GM18526 (cell line): ENCODE measurements around the gene CSMD2.

ENCODE experiments used
- POLR2A ChIP-seq: IDR thresholded peaks from 3 replicates; pipeline ENCODE4 v1.6.1; 2011; ENCODE audit not compliant: insufficient read length; ENCODE audit errors: extremely low read depth

Gene CSMD2

GRCh38 chr1:33535334-33535733 lies 629.7 kb downstream of the CSMD2 start:
- no peak for TF ChIP-seq POLR2A

DNA sequence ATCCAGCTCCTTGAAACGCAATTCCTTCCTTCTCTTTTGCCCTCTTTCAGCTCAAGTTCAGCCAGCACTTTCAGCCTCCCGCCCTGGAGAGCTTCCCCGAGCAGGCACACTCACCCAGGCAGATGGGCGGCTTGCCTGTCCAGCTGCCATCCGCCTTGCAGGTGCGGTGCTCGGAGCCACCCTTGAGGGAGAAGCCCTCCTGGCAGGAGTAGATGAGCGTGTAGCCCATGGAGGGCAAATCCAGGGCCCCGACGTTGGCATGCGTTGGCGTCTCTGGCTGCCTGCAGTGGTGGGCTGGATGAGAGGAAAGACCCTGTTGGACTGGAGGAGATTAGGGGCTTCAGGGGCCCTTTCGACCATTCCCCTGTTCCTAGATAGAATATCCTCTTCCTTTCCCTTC lies 632.1 kb downstream of the CSMD2 start:
- no peak for TF ChIP-seq POLR2A

GRCh38 chr1:33532250-33532649 lies 632.8 kb downstream of the CSMD2 start:
- no peak for TF ChIP-seq POLR2A

DNA sequence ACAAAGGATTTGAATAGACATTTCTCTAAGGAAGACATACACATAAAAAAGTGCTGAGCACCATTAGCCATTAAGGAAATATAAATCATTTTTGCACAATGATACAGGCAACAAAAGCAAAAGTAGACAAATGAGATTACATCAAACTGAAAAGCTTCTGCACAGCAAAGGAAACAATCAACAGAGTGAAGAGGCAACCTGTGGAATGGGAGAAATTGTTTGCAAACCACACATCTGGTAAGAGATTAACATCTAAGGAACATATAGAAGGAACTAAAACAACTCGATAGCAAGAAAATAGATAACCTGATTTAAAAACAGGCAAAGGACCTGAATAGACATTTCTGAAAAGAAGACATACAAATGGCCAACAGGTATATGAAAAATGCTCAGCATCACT lies 635.1 kb downstream of the CSMD2 start:
- no peak for TF ChIP-seq POLR2A

- TF ChIP-seq POLR2A = no peak
These were observed 637.1 kb downstream of the CSMD2 start for GRCh38 chr1:33527934-33528333.

- TF ChIP-seq POLR2A = no peak
These were observed 640.4 kb downstream of the CSMD2 start for GRCh38 chr1:33524586-33524985.

GRCh38 chr1:33519240-33519884 lies 645.7 kb downstream of the CSMD2 start:
- TF ChIP-seq POLR2A = no peak

- TF ChIP-seq POLR2A = no peak
These were observed 647.3 kb downstream of the CSMD2 start for GRCh38 chr1:33517596-33518250.

DNA sequence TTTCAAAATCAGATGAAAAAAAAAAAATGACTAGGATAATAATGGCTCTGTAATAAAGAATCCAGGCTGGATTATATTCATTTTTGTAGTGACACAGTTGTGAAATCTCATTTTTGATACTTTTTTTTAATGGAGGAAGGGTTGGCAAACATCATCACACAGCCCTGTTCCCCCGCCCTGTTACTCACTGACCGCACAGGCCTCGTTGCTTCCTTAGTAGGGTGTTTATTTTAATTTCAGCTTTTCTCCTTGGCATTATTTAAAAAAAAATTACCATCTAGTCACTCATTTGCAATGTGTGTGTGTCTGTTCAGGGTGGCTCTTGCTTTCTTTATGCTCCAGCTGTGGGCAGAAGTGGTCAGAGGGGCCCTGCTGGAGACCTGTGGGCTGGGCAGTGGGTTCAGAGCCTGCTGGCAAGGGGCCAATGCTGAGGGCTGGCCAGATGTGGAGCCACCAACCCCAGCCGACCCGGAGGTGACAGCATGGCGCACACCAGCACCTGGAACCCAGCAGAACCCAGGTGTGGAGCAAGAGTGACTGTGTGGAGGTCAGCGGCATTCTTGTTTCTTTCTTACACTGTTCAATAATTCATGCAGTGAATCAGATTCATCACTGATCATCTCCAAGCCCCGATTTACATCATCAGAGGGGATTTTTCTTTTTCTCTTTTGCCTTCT lies 648.0 kb downstream of the CSMD2 start:
- no peak for TF ChIP-seq POLR2A

DNA sequence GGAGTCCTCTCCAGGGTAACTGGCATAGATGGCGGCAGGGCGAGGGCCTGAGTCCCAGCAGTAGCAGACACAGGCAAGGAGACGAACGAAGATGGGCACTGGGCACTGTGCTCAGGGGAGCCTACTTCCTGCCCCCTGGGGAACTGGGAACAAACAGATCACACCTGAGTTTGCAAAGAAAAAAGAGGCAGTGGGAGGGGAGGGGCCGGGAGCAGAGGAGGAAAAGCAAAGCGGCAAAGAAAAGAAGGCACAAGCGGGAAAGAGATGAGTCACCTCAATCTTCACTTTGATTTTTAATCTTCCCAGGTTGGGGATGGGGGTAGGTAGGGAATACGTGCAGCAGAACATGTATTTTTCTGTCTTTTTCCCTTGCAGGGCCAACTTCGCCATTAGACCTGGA lies 648.6 kb downstream of the CSMD2 start:
- no peak for TF ChIP-seq POLR2A

DNA sequence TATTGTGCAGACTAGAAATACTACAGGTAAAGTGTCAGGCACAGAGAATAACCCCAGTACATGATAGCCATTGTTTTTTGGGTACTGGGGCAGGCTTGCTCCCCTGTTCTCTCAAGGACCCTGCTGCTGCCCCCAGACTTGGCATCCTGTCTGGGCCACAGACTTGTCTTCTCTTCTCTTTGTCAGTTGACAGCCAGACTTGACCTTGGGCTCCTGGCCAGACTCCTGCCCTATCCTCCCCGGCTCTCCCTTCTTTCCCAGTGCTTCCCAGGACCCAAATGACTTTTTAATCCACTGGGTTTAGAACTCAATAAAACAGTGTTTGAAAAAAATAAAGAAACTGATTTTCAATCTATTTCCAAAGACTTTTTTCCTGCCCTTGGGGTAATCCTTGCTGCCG lies 649.4 kb downstream of the CSMD2 start:
- TF ChIP-seq POLR2A = no peak

- TF ChIP-seq POLR2A = no peak
These were observed 649.9 kb downstream of the CSMD2 start for GRCh38 chr1:33515112-33515511.

GRCh38 chr1:33512226-33513011 lies 652.6 kb downstream of the CSMD2 start:
- TF ChIP-seq POLR2A = no peak

DNA sequence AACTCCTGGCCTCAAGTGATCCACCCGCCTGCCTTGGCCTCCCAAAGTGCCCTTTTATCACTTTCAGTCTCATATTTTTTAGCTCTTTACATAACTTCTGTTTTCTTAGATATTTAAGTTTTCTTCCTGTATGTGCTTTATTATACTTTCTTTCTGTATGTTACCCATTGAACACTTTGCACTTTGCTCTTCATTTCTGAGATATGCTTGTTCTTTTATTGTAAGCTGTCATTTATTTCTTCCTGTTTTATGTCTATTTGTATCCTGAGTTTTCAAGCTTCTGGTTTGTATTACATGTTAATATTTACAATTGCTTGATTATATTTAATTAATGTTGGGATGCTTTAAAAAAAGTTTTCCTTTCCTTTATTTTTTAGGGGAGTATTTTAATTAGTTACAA lies 656.9 kb downstream of the CSMD2 start:
- no peak for TF ChIP-seq POLR2A

- TF ChIP-seq POLR2A = no peak
These were observed 657.4 kb downstream of the CSMD2 start for GRCh38 chr1:33507661-33508060.

DNA sequence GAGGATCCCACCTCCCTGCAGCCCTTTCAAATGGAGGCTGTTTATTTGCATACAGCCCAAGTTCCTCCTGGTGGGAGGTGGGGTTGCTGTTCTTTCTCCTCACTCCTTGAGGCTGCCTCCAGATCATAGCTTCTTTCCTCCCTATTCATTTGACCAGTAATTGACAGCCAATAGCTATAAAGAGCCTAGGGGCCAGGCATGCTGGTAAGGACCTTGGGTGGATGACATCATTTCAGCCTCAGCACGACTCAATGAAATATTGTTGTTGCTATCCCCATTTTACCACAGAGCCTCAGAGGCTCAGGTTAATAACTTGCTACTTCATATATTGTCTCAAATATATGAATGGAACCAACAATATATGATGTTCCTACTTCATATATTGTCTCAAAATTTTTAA lies 661.5 kb downstream of the CSMD2 start:
- no peak for TF ChIP-seq POLR2A
